ENCODE measurements around the gene NBPF20.
"Not testable (repeated sequence)": the region's sequence is repeated elsewhere in the genome, so short reads cannot be mapped to it uniquely, and the experiment has no call there.

NBPF20 gene

GRCh38 chr1:145425436-145426029, at the start of gene NBPF20:
TSS of gene NBPF20 (minus strand) at chr1:145425603. CDS start at chr1:145405272, 20,331 bp downstream.
- FAIRE-seq = no peak

- FAIRE-seq = not testable (repeated sequence)
Observed at GRCh38 chr1:145474837-145475368, 49.5 kb upstream of the NBPF20 start.

- FAIRE-seq = not testable (repeated sequence)
Observed at GRCh38 chr1:145472731-145473130, 47.3 kb upstream of the NBPF20 start.

GRCh38 chr1:145471365-145471764, 46.0 kb upstream of the NBPF20 start:
- FAIRE-seq = not testable (repeated sequence)

- FAIRE-seq = not testable (repeated sequence)
Observed at GRCh38 chr1:145465405-145466144, 40.2 kb upstream of the NBPF20 start.

GRCh38 chr1:145464708-145465336, 39.4 kb upstream of the NBPF20 start:
- not testable (repeated sequence) for FAIRE-seq

GRCh38 chr1:145464017-145464416, 38.6 kb upstream of the NBPF20 start:
- FAIRE-seq = not testable (repeated sequence)

GRCh38 chr1:145460684-145461083, 35.3 kb upstream of the NBPF20 start:
- FAIRE-seq = not testable (repeated sequence)

- FAIRE-seq = not testable (repeated sequence)
Observed at GRCh38 chr1:145460048-145460447, 34.6 kb upstream of the NBPF20 start.

- not testable (repeated sequence) for FAIRE-seq
Observed at GRCh38 chr1:145459591-145459990, 34.2 kb upstream of the NBPF20 start.

GRCh38 chr1:145459063-145459462, 33.7 kb upstream of the NBPF20 start:
- not testable (repeated sequence) for FAIRE-seq

GRCh38 chr1:145454824-145455177, 29.4 kb upstream of the NBPF20 start:
- FAIRE-seq = not testable (repeated sequence)

- FAIRE-seq = not testable (repeated sequence)
Observed at GRCh38 chr1:145453873-145454823, 28.7 kb upstream of the NBPF20 start.

GRCh38 chr1:145452506-145452905, 27.1 kb upstream of the NBPF20 start:
- not testable (repeated sequence) for FAIRE-seq

GRCh38 chr1:145451914-145452313, 26.5 kb upstream of the NBPF20 start:
- not testable (repeated sequence) for FAIRE-seq

- not testable (repeated sequence) for FAIRE-seq
Observed at GRCh38 chr1:145445219-145445618, 19.8 kb upstream of the NBPF20 start.

- FAIRE-seq = not testable (repeated sequence)
Observed at GRCh38 chr1:145442340-145442739, 16.9 kb upstream of the NBPF20 start.

- FAIRE-seq = not testable (repeated sequence)
Observed at GRCh38 chr1:145431363-145432256, 6.2 kb upstream of the NBPF20 start.

- not testable (repeated sequence) for FAIRE-seq
Observed at GRCh38 chr1:145430830-145431229, 5.4 kb upstream of the NBPF20 start.

- not testable (repeated sequence) for FAIRE-seq
Observed at GRCh38 chr1:145429329-145429728, 3.9 kb upstream of the NBPF20 start.
